GM12891 (cell line): ENCODE measurements around the gene IL10RA.

Experiments used
- PAX5 ChIP-seq: IDR thresholded peaks from 2 replicates; pipeline ENCODE4 v1.6.1; 2011; ENCODE audit warnings: low read length, moderate library complexity, mild to moderate bottlenecking; ENCODE audit not compliant: insufficient read depth, severe bottlenecking
- POLR2A ChIP-seq: IDR thresholded peaks from 2 replicates; pipeline ENCODE4 v1.6.1; 2011; ENCODE audit warnings: low read depth, low read length, control low read depth
- POLR2AphosphoS5 ChIP-seq: IDR thresholded peaks from 2 replicates; pipeline ENCODE4 v1.6.1; 2011; ENCODE audit warnings: low read depth, low read length, control low read depth
- POU2F2 ChIP-seq: IDR thresholded peaks from 2 replicates; pipeline ENCODE4 v1.6.1; 2011; ENCODE audit warnings: low read depth, mild to moderate bottlenecking, control low read depth, low read length, moderate library complexity
- TAF1 ChIP-seq: IDR thresholded peaks from 2 replicates; pipeline ENCODE4 v1.6.1; 2011; ENCODE audit warnings: low read depth, low read length, control low read depth

DNA sequence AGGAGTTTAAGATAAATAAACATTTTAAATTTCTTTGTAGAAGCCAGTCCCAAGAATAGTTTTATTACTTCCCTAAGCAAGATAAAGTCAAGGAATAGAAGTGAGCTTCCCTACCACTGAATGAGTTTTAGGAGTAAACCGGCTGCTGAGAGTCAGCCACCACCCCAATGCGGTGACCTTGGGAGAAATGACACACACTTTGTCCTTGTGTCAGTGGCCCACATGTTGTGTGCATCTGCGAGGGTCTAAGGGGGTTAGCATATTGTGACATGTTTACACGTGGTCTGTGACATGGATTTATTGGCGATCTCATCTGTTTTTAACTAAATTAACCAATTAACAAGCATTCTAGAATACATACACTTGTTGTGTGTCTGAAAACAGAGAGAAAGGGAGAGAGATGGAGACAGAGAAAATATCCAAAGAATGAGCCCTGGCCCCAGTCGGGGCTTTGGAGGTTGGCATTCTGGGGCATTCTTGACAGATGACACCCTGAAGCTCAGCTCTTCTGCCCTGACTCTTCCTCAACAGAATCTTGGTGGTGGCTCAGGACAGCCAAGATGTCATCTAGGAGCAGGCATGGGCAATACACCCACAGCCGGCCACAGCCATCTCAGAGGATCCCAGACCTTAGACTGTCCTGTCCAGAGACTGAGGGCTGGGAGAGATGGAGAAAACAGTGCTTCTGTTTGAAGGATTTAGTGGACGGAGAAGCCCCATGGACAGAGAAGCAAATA is 60.9 kb downstream of the IL10RA start:
- TF ChIP-seq POLR2AphosphoS5 (no peak), POLR2A (no peak), TAF1 (no peak), PAX5 (no peak), POU2F2 (no peak)
